ENCODE measurements around the gene HDAC4.

HDAC4 gene

DNA sequence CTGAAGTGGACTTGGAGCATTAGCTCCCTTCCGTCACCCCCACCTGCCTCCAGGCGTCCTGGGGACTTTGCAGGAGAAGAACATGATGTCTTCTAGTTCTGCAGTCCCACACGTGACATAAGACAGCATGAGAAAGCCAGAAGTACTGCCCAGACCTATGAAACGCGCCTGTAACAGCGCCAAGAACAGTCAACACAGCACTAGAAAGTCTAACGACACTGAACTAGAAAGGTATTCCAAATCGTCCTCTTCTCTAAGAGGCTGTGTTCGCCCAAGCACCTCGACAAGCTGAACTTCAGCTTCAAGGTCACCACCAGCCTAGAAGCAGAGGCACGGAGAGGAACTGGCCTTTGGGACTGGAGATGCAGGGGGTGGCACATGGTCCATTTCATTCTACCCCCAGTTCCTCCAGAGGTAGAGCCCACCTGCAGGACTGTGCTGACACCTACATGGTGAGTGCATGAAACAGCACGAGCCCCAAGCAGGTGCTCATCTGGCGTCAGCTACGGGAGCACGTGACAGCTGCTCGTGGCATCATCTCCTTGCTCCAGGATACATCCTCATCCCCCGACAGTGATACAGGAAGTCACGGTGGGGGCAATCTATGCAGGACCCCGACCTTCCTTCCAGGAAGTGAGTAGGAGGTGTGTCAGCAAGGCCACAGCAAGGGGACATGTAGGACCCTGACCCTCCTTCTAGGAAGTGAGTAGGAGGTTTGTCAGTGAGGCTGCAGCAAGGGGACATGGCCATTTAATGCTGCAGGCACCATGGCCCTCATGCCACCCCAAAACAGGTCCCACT is 3.7 kb downstream of the HDAC4 start:
- Histone ChIP-seq H3K9ac (peak overlapping the region in 3 of 11 experiments; percentile 3 to 57 (median 9); a peak in 1 of 22 replicates), H3K36me3 (peaks cover 0 to 10% (median under 1%) of the 10 kb centered on the region in 11 experiments; a peak in 7 of 22 replicates), H3K4me1 (peaks cover 42 to 60% (median 51%) of the 10 kb centered on the region in 10 experiments), H4K20me1 (peaks cover 61 to 78% (median 70%) of the 10 kb centered on the region in 11 experiments; a peak in 21 of 22 replicates), H3K9me3 (replicated peaks in 1 of 11) (no peaks in the 10 kb centered on the region), H3K4me2 (peak overlapping the region; percentile 77 to 98 (median 94)), H3K4me3 (no peak overlapping the region), H3K27ac (no peak overlapping the region), H3K27me3 (no peaks in the 10 kb centered on the region)
- TF ChIP-seq Cebpa-rat (IDR thresholded peaks at IDR 0.05) = no peak

GRCh38 chr2:239395524-239395923 is 5.3 kb downstream of the HDAC4 start:
- Histone ChIP-seq H3K4me1 (peaks cover 39 to 57% (median 49%) of the 10 kb centered on the region in 10 experiments), H3K36me3 (peaks cover 0 to 25% (median 15%) of the 10 kb centered on the region in 11 experiments; a peak in 14 of 22 replicates), H3K4me2 (no peak overlapping the region), H3K9ac (no peak overlapping the region), H4K20me1 (peaks cover 74 to 93% (median 84%) of the 10 kb centered on the region in 11 experiments; a peak in 21 of 22 replicates), H3K27ac (no peak overlapping the region), H3K27me3 (no peaks in the 10 kb centered on the region), H3K9me3 (replicated peaks in 1 of 11) (peaks cover 0 to 9% (median 4%) of the 10 kb centered on the region in 11 experiments; a peak in 10 of 22 replicates), H3K4me3 (no peak overlapping the region)
- no peak for TF ChIP-seq Cebpa-rat (IDR thresholded peaks at IDR 0.05)

DNA sequence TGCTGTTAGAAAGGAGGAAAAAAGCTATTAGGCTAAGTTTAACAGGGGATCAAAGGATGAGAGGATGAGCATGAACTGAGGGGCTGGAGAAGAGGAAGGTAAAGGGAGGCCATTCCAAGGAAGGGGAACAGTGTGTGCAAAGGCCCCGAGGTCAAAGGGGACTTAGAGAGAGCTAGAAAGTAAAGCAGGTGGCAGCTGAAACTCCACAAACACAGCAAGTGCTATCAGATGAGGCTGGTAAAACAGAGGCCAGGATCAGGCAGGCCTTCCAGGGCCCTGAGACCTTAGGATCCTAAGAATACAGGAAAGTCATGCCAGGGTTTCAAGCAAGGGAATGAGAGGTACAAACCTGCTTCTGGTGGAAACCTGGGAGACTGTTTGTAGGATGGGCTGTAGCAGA is 5.8 kb downstream of the HDAC4 start:
- Histone ChIP-seq H3K4me3 (no peak overlapping the region), H3K9ac (no peak overlapping the region), H3K27ac (no peak overlapping the region), H3K36me3 (peaks cover 4 to 31% (median 20%) of the 10 kb centered on the region in 11 experiments; a peak in 18 of 22 replicates), H3K4me2 (peak overlapping the region in 4 of 11 experiments; percentile 10 to 31 (median 26); a peak in 5 of 22 replicates), H4K20me1 (peaks cover 74 to 98% (median 88%) of the 10 kb centered on the region in 11 experiments; a peak in 21 of 22 replicates), H3K4me1 (peaks cover 39 to 57% (median 49%) of the 10 kb centered on the region in 10 experiments), H3K9me3 (replicated peaks in 1 of 11) (peaks cover 0 to 14% (median 7%) of the 10 kb centered on the region in 11 experiments; a peak in 17 of 22 replicates), H3K27me3 (no peaks in the 10 kb centered on the region)
- no peak for TF ChIP-seq Cebpa-rat (IDR thresholded peaks at IDR 0.05)

GRCh38 chr2:239394346-239394945 is 6.4 kb downstream of the HDAC4 start:
- Histone ChIP-seq H3K4me3 (no peak overlapping the region), H4K20me1 (peaks cover 73 to 98% (median 90%) of the 10 kb centered on the region in 11 experiments; a peak in 21 of 22 replicates), H3K27me3 (no peaks in the 10 kb centered on the region), H3K4me2 (peak overlapping the region in 8 of 11 experiments; percentile 7 to 34 (median 26); a peak in 10 of 22 replicates), H3K9ac (no peak overlapping the region), H3K9me3 (replicated peaks in 1 of 11) (peaks cover 5 to 20% (median 13%) of the 10 kb centered on the region in 11 experiments; a peak in 21 of 22 replicates), H3K4me1 (peaks cover 39 to 56% (median 48%) of the 10 kb centered on the region in 10 experiments), H3K36me3 (peaks cover 9 to 36% (median 26%) of the 10 kb centered on the region in 11 experiments), H3K27ac (no peak overlapping the region)
- no peak for TF ChIP-seq Cebpa-rat (IDR thresholded peaks at IDR 0.05)

GRCh38 chr2:239393941-239394340 is 6.9 kb downstream of the HDAC4 start:
- peaks cover 34 to 51% (median 44%) of the 10 kb centered on the region in 10 experiments for H3K4me1 ChIP-seq
- H3K27me3 ChIP-seq = no peaks in the 10 kb centered on the region
- peaks cover 70 to 98% (median 89%) of the 10 kb centered on the region in 11 experiments; a peak in 21 of 22 replicates for H4K20me1 ChIP-seq

GRCh38 chr2:239393388-239393940 is 7.4 kb downstream of the HDAC4 start:
- H3K27me3 ChIP-seq = no peaks in the 10 kb centered on the region
- H4K20me1 ChIP-seq = peaks cover 65 to 98% (median 90%) of the 10 kb centered on the region in 11 experiments; a peak in 21 of 22 replicates
- peaks cover 9 to 26% (median 19%) of the 10 kb centered on the region in 11 experiments; a peak in 21 of 22 replicates for H3K9me3 ChIP-seq (replicated peaks in 1 of 11)
- peaks cover 29 to 46% (median 39%) of the 10 kb centered on the region in 10 experiments for H3K4me1 ChIP-seq
- no peak overlapping the region for H3K9ac ChIP-seq
- H3K4me3 ChIP-seq = no peak overlapping the region
- peaks cover 14 to 46% (median 35%) of the 10 kb centered on the region in 11 experiments for H3K36me3 ChIP-seq
- peak overlapping the region in 5 of 11 experiments; percentile 6 to 44 (median 23); a peak in 6 of 22 replicates for H3K4me2 ChIP-seq
- no peak overlapping the region for H3K27ac ChIP-seq
- no peak for TF ChIP-seq Cebpa-rat (IDR thresholded peaks at IDR 0.05)

More at GRCh38 chr2:239393941-239394340, 6.9 kb downstream of the HDAC4 start:
- H3K36me3 ChIP-seq = peaks cover 14 to 41% (median 31%) of the 10 kb centered on the region in 11 experiments
- peaks cover 9 to 25% (median 18%) of the 10 kb centered on the region in 11 experiments; a peak in 21 of 22 replicates for H3K9me3 ChIP-seq (replicated peaks in 1 of 11)
- TF ChIP-seq Cebpa-rat (IDR thresholded peaks at IDR 0.05) = no peak
- H3K27ac ChIP-seq = no peak overlapping the region
- H3K4me2 ChIP-seq = peak overlapping the region in 4 of 11 experiments; percentile 7 to 34 (median 16); a peak in 3 of 22 replicates
- no peak overlapping the region for H3K9ac ChIP-seq
- H3K4me3 ChIP-seq = no peak overlapping the region

DNA sequence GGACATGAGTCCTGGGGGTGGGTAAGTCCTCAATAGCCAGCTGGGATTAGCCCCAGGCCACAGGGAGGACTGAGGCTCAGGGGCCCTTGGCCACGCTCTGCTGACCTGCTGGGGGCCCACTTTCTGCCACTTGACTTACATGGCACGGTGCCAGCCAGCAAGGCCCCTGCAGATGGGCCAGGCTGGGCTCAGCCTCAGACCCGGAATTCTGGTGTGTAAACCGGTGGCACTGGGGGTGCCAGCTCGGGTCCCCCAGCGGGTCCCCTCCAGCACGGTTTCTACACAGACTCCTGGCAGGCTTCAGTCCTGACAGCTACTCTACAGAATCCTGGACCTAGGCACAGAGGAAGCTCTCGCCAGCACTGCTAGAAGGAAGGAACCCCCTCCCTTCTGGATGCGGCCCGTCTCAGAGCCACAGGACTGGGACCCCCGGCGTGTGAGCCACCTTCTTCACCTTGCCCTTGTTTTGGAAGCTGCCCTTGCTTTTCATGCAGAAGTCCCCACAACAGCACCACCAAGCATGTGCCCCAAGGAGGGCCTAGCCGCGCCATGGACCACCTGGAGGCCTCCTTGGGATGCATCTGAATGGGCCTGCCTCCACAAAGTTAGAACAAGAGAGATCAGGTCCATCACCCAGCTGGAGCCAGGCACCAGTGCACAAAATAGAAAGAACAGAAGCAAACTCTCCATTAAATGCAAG is 8.0 kb downstream of the HDAC4 start:
- H3K4me2 ChIP-seq = peak overlapping the region in 6 of 11 experiments; percentile 6 to 44 (median 26); a peak in 6 of 22 replicates
- H3K9me3 ChIP-seq (replicated peaks in 1 of 11) = peaks cover 9 to 26% (median 19%) of the 10 kb centered on the region in 11 experiments; a peak in 21 of 22 replicates
- H3K27me3 ChIP-seq = no peaks in the 10 kb centered on the region
- TF ChIP-seq Cebpa-rat (IDR thresholded peaks at IDR 0.05) = no peak
- peaks cover 60 to 98% (median 90%) of the 10 kb centered on the region in 11 experiments; a peak in 21 of 22 replicates for H4K20me1 ChIP-seq
- no peak overlapping the region for H3K9ac ChIP-seq
- peaks cover 23 to 39% (median 33%) of the 10 kb centered on the region in 10 experiments for H3K4me1 ChIP-seq
- H3K27ac ChIP-seq = no peak overlapping the region
- no peak overlapping the region for H3K4me3 ChIP-seq
- H3K36me3 ChIP-seq = peaks cover 14 to 52% (median 41%) of the 10 kb centered on the region in 11 experiments

DNA sequence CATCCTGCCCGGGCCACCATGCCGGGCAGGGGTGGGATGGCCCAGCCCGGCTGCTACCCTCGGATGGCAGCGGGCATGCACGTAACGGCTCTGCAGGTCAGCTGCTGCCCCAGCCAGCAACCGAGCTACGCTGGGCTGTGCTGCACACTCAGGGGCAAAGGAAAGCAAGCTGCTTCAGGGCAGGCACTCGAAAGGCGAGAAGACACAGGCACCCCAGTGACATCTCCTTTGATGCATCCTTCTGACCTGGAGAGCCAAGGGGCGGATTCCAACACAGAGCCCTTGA is 8.8 kb downstream of the HDAC4 start:
- TF ChIP-seq Cebpa-rat (IDR thresholded peaks at IDR 0.05) = no peak
- Histone ChIP-seq H3K27me3 (no peaks in the 10 kb centered on the region), H3K4me2 (no peak overlapping the region), H3K9ac (no peak overlapping the region), H3K4me3 (no peak overlapping the region), H4K20me1 (peaks cover 60 to 98% (median 90%) of the 10 kb centered on the region in 11 experiments; a peak in 21 of 22 replicates), H3K4me1 (peaks cover 16 to 34% (median 25%) of the 10 kb centered on the region in 10 experiments), H3K36me3 (peaks cover 14 to 61% (median 43%) of the 10 kb centered on the region in 11 experiments), H3K27ac (no peak overlapping the region), H3K9me3 (replicated peaks in 1 of 11) (peaks cover 9 to 26% (median 19%) of the 10 kb centered on the region in 11 experiments; a peak in 21 of 22 replicates)

All from BLaER1 treated with 17β-estradiol and CSF1 and Interleukin-3, amounts not matched to agents 10 nM and 100 nM (cell line).